Heart left ventricle (tissue), 16 donors: ENCODE measurements around the gene DTNB. TPM values are rescaled to one million over a fixed set of nuclear protein-coding genes. Genes with fewer than 3 reads are reported as not detected.
"Not testable (repeated sequence)": the region's sequence is repeated elsewhere in the genome, so short reads cannot be mapped to it uniquely, and the experiment has no call there.

Source experiments
- ATAC-seq, 4 donors: fragments of 200-7000 bp; cut with Tn5 transposase; one replicate each; pipeline ENCODE4 v1.9.1; 2020 to 2022; ENCODE audit warnings: moderate library complexity in 4 of 4, mild to moderate bottlenecking in 3 of 4, moderate number of reproducible peaks in 1 of 4
- DNase-seq, 5 donors: peaks; one replicate each; pipeline ENCODE4 v3.0.0-alpha.2; 2020
- H3K27ac ChIP-seq, 12 donors: fragments of 200-600 bp; sonication (generic) in 4 of 12; one replicate each; pipeline versions ENCODE4 v1.5.0 to v1.8.0; 2016 to 2022; ENCODE audit warnings: mild to moderate bottlenecking in 2 of 12
- H3K27me3 ChIP-seq, 9 donors: fragments of 200-600 bp; sonication (generic) in 2 of 9; one replicate each; pipeline versions ENCODE4 v1.5.1 to v1.8.0; 2016 to 2022; ENCODE audit warnings: mild to moderate bottlenecking in 3 of 9
- H3K36me3 ChIP-seq, 9 donors: fragments of 200-600 bp; sonication (generic) in 2 of 9; one replicate each; pipeline versions ENCODE4 v1.5.0 to v1.8.0; 2018 to 2022; ENCODE audit warnings: mild to moderate bottlenecking in 2 of 9
- H3K4me1 ChIP-seq, 12 donors: fragments of 200-600 bp; sonication (generic) in 4 of 12; one replicate each; pipeline versions ENCODE4 v1.5.0 to v1.8.0; 2016 to 2022; ENCODE audit warnings: mild to moderate bottlenecking in 3 of 12
- H3K4me3 ChIP-seq, 12 donors: fragments of 200-600 bp; sonication (generic) in 4 of 12; one replicate each; pipeline versions ENCODE4 v1.5.0 to v1.8.0; 2017 to 2022; ENCODE audit warnings: mild to moderate bottlenecking in 9 of 12, moderate library complexity in 4 of 12
- H3K9me3 ChIP-seq, 12 donors: fragments of 200-600 bp; sonication (generic) in 4 of 12; one replicate each; pipeline versions ENCODE4 v1.5.0 to v1.8.0; 2016 to 2022; ENCODE audit warnings: mild to moderate bottlenecking in 1 of 12
- POLR2A ChIP-seq, 2 donors: fragments of 450-650 bp; IDR thresholded peaks; one replicate each; pipeline ENCODE4 v1.6.1; 2017; ENCODE audit warnings: antibody characterized with exemption in 2 of 2, mild to moderate bottlenecking in 2 of 2, moderate library complexity in 2 of 2
- WGBS, 4 donors: extraction: QIAGEN DNeasy Blood & Tissue Kit in 2 of 4; methylation state at CpG; one replicate each; pipeline versions ENCODE4 v1.1.5 to v1.1.7; 2013 to 2018; 5-methylcytosine and 5-hydroxymethylcytosine counted together
- intact Hi-C, 10 donors: fragments of 100-400 bp; cut with DNase I; formaldehyde crosslinking; loops; one replicate each; pipeline versions ENCODE4 v1.11.1 to v1.14.2; 2022
- polyA plus RNA-seq, 2 donors: library from polyadenylated mRNA; stranded (reverse); fragments of 200-250 nt; gene quantifications; one replicate each; pipeline ENCODE4 v1.2.3, GENCODE V29; 2013
- total RNA-seq, 9 donors: library from RNA; depleted of rRNA in 2 of 9; stranded (reverse); fragments of >200 nt in 2 of 9; fragmentation: NEBNext Ultra II Directional in 3 of 9; extraction: Animal tissue kit (Norgen Biotek cat#: 25700) in 3 of 9; gene quantifications; one replicate each; pipeline versions ENCODE4 v1.1.0 to v1.2.4, GENCODE V29; 2016 to 2023
- TF ChIP-seq, protein P1 (sequence below), 12 donors: fragments of 200-600 bp; sonication (generic) in 4 of 12; IDR thresholded peaks; one replicate each; pipeline versions ENCODE4 v1.5.0 to v1.8.0; 2018 to 2022; ENCODE audit warnings: antibody characterized with exemption in 12 of 12, mild to moderate bottlenecking in 5 of 12
- donor health status: ischemic (EF 13 %, LVEDD 7.1; RV severe dilation, severe dysfunction).
- donor health status: healthy with polysubstance abuse.
- donor health status: DM: no; HTN: yes; CAD: no.
- donor health status: DM: no; HTN: no; CAD: no.
- donor health status: ischemic (EF 25% LVEDD 6.9; RV normal size, moderate dysfunction).
- donor health status: ischemic (EF 25% LVEDD 5.7; RV mildly dilated, moderate dysfunction).
- donor health status: healthy.
- donor health status: DM: yes; HTN: yes; CAD: no.
- donor health status: ischemic (EF 35%, LVEDD 5.7; RV mildly dilated, moderate dysfunction).
- donor health status: nonischemic (EF 11% LVEDD 7.7; RV severe dilation, severe dysfunction).
- donor health status: DM: yes; HTN: yes; CAD: no.
- donor health status: PGD.
- donor health status: ischemic (EF 29% LVEDD 5.4; RV normal size, mild dysfunction).
- donor health status: nonischemic (EF 23%, LVEDD 6.1; RV moderate dilation, normal function).

The DTNB gene
- total and polyA plus RNA-seq, 11 donors, result 2.5 to 17.3 (median 5.6) TPM

DNA sequence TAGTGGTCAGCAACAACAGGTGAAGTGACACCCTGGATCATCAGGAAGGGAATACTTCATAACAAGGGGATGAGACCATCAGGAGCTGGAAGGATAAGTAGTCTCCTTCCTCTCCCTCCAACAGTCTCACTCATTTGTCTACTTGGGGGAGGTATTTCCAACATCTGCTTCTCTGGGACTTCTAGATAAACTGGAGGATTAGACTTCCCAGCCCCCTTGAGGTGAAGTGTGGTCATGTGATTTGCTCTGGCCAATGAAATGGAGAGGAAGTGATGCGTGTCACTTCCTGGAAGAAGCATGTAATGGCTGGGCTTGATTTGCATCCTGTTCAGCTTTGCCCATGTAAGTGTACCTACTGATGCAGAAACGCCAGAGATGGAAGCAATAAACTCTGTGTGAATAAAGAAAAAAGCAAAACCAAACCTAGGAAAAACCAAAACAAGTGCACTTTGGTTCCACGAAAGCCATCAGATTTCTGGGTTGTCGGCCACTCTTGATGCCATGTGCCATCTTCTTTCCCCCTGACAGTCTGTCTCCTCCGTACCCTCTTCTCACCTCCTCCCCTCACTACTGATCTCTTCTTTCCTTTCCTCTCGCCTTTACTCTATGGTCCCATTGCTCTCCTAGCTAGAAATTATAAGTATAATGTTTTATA lies 255.5 kb downstream of the DTNB start:
- H3K36me3 ChIP-seq, result peaks cover 0 to 12% (median 0%) of the 10 kb centered on the region in 9 donors
- WGBS, 4 donors, result 95 to 97% (median 97%) methylated on average over 6 of the region's 6 CpGs
- TF ChIP-seq, protein P1, sequence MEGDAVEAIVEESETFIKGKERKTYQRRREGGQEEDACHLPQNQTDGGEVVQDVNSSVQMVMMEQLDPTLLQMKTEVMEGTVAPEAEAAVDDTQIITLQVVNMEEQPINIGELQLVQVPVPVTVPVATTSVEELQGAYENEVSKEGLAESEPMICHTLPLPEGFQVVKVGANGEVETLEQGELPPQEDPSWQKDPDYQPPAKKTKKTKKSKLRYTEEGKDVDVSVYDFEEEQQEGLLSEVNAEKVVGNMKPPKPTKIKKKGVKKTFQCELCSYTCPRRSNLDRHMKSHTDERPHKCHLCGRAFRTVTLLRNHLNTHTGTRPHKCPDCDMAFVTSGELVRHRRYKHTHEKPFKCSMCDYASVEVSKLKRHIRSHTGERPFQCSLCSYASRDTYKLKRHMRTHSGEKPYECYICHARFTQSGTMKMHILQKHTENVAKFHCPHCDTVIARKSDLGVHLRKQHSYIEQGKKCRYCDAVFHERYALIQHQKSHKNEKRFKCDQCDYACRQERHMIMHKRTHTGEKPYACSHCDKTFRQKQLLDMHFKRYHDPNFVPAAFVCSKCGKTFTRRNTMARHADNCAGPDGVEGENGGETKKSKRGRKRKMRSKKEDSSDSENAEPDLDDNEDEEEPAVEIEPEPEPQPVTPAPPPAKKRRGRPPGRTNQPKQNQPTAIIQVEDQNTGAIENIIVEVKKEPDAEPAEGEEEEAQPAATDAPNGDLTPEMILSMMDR (IDR thresholded peaks at IDR 0.05), result no peak
- TF ChIP-seq POLR2A (IDR thresholded peaks at IDR 0.05), result no peak
- H3K27ac ChIP-seq, result no peak overlapping the region
- H3K27me3 ChIP-seq, result no peaks in the 10 kb centered on the region
- ATAC-seq (no peak), DNase-seq (no peak)
- H3K4me3 ChIP-seq, result no peak overlapping the region
- intact Hi-C loops, result no loop called here
- H3K4me1 ChIP-seq, result peaks cover 0 to 23% (median 0%) of the 10 kb centered on the region in 12 donors
- no peaks in the 10 kb centered on the region for H3K9me3 ChIP-seq

DNA sequence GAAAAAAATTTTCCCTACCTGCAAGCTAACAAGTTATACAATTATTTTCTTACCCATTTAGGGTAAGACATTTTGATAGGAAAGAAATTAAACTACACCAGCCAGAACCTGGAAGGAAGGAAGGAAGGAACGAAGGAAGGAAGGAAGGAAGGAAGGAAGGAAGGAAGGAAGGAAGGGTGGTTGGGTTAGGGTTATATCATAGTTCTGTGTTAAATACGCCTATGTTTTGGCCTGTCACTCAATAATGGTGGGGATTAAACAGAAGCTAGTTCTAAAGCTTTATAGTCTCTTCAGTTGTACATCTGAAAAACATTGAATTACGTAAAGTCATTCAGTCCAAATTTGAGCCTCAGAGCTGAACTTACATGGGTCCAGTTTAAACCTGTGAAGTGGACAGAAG lies 256.7 kb downstream of the DTNB start:
- peaks cover 0 to 12% (median 0%) of the 10 kb centered on the region in 9 donors for H3K36me3 ChIP-seq
- no peak for DNase-seq
- no peak overlapping the region for H3K27ac ChIP-seq
- WGBS, 4 donors, result 81 to 90% (median 88%) methylated on average over 3 of the region's 3 CpGs
- H3K4me1 ChIP-seq, result peaks cover 0 to 20% (median 0%) of the 10 kb centered on the region in 12 donors
- TF ChIP-seq, protein P1 (IDR thresholded peaks at IDR 0.05), result no peak
- no peak for TF ChIP-seq POLR2A (IDR thresholded peaks at IDR 0.05)
- no peak overlapping the region for H3K4me3 ChIP-seq
- no peak for ATAC-seq
- no peaks in the 10 kb centered on the region for H3K27me3 ChIP-seq
- H3K9me3 ChIP-seq, result no peaks in the 10 kb centered on the region
- intact Hi-C loops, result no loop called here

DNA sequence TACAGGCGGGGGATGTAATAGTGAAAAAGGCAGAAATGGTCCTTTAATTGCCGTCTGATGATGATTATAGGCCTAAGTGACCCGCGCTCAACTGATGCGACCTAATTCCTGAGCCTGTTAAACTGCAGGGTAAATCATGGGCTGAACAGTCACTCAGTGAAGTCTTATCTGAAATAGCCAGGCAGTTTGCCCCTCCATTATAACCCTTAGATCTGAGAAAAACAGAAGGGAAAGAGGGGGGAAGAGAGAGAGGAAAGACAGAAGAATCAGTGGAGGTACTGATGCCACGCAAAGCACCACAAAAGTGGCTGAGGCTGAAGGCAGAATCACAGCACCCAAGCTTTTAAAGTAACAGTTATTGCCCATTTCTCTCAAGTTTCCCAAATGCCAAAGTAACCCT lies 258.6 kb downstream of the DTNB start:
- no peak overlapping the region for H3K4me3 ChIP-seq
- ATAC-seq, result no peak
- no peaks in the 10 kb centered on the region for H3K9me3 ChIP-seq
- no peak for DNase-seq
- intact Hi-C loops, result no loop called here
- H3K27me3 ChIP-seq, result no peaks in the 10 kb centered on the region
- peaks cover 0 to 14% (median 0%) of the 10 kb centered on the region in 12 donors for H3K4me1 ChIP-seq
- 96 to 99% (median 97%) methylated on average over 6 of the region's 6 CpGs for WGBS, 4 donors
- H3K36me3 ChIP-seq, result peaks cover 0 to 12% (median 0%) of the 10 kb centered on the region in 9 donors
- H3K27ac ChIP-seq, result no peak overlapping the region
- TF ChIP-seq, protein P1 (IDR thresholded peaks at IDR 0.05), result no peak
- no peak for TF ChIP-seq POLR2A (IDR thresholded peaks at IDR 0.05)

DNA sequence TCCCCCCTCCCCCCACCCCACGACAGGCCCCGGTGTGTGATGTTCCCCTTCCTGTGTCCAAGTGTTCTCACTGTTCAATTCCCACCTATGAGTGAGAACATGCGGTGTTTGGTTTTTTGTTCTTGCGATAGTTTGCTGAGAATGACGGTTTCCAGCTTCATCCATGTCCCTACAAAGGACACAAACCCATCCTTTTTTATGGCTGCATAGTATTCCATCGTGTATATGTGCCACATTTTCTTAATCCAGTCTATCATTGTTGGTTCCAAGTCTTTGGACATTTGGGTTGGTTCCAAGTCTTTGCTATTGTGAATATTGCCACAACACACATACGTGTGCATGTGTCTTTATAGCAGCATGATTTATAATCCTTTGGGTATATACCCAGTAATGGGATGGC lies 260.0 kb downstream of the DTNB start:
- WGBS, 4 donors, result 91 to 98% (median 95%) methylated on average over 7 of the region's 7 CpGs
- H3K9me3 ChIP-seq, H3K4me3 ChIP-seq, H3K36me3 ChIP-seq, intact Hi-C loops, ATAC-seq, H3K27me3 ChIP-seq, H3K27ac ChIP-seq, DNase-seq: not testable (repeated sequence)
- H3K4me1 ChIP-seq, result peaks cover 0 to 13% (median 0%) of the 10 kb centered on the region in 12 donors

DNA sequence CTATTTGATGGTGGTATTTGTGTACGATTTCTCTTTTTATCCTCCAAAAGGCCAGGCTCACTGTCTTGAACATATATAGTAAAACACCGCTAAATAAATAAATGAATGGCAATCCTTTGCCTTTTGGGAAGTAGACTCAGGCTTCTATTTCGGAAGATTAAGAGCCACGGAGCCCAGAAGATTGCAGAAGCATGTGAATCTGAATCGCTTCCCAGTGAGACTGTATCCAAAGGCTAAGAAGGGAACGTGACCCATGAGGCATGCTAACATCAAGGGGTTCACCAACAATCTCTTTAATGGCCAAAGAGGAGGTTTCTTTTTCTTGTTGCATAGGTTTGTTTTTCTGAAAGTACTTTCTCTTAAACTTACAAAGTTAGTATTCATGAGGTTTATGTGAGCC lies 261.6 kb downstream of the DTNB start:
- WGBS, 4 donors, result 56 to 80% (median 63%) methylated on average over 6 of the region's 6 CpGs
- H3K27me3 ChIP-seq, result no peaks in the 10 kb centered on the region

More for the DNA sequence above, 261.6 kb downstream of the DTNB start:
- Histone ChIP-seq H3K4me1 (peaks cover 0 to 13% (median 0%) of the 10 kb centered on the region in 12 donors), H3K27ac (no peak overlapping the region), H3K9me3 (no peaks in the 10 kb centered on the region), H3K4me3 (no peak overlapping the region), H3K36me3 (no peaks in the 10 kb centered on the region)
- intact Hi-C loops, result no loop called here
- ATAC-seq, result no peak
- TF ChIP-seq POLR2A (IDR thresholded peaks at IDR 0.05), result no peak
- TF ChIP-seq, protein P1 (IDR thresholded peaks at IDR 0.05), result no peak
- DNase-seq, result no peak
